ENCODE results near the gene LIMS2. TPM values are rescaled to one million over a fixed set of nuclear protein-coding genes. Genes with fewer than 3 reads are reported as not detected.

Gene LIMS2
- total and polyA plus RNA-seq, 2 experiments from 2014 or later = 1.6 to 3.5 TPM

DNA sequence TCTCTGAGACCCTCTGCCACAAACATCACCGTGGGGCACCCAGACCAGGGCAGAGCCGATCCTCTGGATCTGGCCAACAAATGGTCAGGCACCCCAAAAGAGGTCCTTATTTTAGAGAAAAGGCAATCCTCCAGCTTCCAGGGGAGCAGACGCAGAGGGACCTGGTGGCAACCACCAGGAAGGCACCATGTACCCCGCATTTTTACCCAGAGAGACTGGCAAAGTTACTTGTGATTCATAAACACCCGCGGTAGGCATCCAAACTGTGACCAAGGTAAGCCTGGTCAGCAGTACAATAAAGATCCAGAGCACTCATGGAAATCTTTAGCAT lies 10.5 kb downstream of the LIMS2 start:
- Histone ChIP-seq H3K9me2 (ENCODE audit: insufficient read depth) (no peaks in the 10 kb centered on the region), H3K79me2 (replicated peaks; ENCODE audit: insufficient read depth) (no peaks in the 10 kb centered on the region), H4K20me1 (replicated peaks; ENCODE audit: insufficient read depth) (no peaks in the 10 kb centered on the region), H3K27ac (ENCODE audit: low read depth) (no peak overlapping the region), H2AFZ (peak overlapping the region; percentile 95), H3K27me3 (ENCODE audit: insufficient read depth) (peaks cover 38% of the 10 kb centered on the region), H3K36me3 (ENCODE audit: insufficient read depth) (no peaks in the 10 kb centered on the region), H3K4me3 (peak overlapping the region; percentile 64; the same call in 1 of the 2 replicates), H3K4me2 (peak overlapping the region; percentile 83), H3F3A (replicated peaks; ENCODE audit: low read depth) (no peaks in the 10 kb centered on the region), H3K4me1 (ENCODE audit: insufficient read depth) (no peaks in the 10 kb centered on the region)
- Mint-ChIP-seq H3K27me3 (ENCODE audit: insufficient read depth, low read depth, poor library complexity) (peaks cover 27% of the 10 kb centered on the region), H3K36me3 (ENCODE audit: low read depth) (no peaks in the 10 kb centered on the region; the same call in 2 of the 3 replicates), H3K9me3 (no peaks in the 10 kb centered on the region; the same call in 2 of the 3 replicates), H3K27ac (no peak overlapping the region), H3K4me3 (peak overlapping the region; percentile 67; the same call in 2 of the 3 replicates), H3K4me1 (peaks cover 4% of the 10 kb centered on the region; the same call in 2 of the 3 replicates)
- no peak for ATAC-seq
- DNase-seq (ENCODE audit: low spot score) = no peak
- no peak for TF ChIP-seq EZH2phosphoT487 (IDR thresholded peaks at IDR 0.05; ENCODE audit: unreplicated experiment)
- TF ChIP-seq CREB1 (CRISPR knock-in tag; IDR thresholded peaks at IDR 0.05; ENCODE audit: low read depth) = no peak
- TF ChIP-seq EZH2 (IDR thresholded peaks at IDR 0.05; ENCODE audit: low read depth, unreplicated experiment) = no peak
- no peak for TF ChIP-seq ZNF462 (CRISPR knock-in tag; IDR thresholded peaks at IDR 0.05)
- TF ChIP-seq ZNF114 (CRISPR knock-in tag; IDR thresholded peaks at IDR 0.05) = no peak
- TF ChIP-seq ZNF331 (CRISPR knock-in tag; IDR thresholded peaks at IDR 0.05; ENCODE audit: low read depth) = no peak
- no peak for TF ChIP-seq JUNB (IDR thresholded peaks at IDR 0.05; ENCODE audit: unreplicated experiment)
- TF ChIP-seq STAT1 (IDR thresholded peaks at IDR 0.05; ENCODE audit: unreplicated experiment) = no peak
- TF ChIP-seq NANOG (IDR thresholded peaks at IDR 0.05; ENCODE audit: borderline replicate concordance) = no peak
- TF ChIP-seq, protein P1, sequence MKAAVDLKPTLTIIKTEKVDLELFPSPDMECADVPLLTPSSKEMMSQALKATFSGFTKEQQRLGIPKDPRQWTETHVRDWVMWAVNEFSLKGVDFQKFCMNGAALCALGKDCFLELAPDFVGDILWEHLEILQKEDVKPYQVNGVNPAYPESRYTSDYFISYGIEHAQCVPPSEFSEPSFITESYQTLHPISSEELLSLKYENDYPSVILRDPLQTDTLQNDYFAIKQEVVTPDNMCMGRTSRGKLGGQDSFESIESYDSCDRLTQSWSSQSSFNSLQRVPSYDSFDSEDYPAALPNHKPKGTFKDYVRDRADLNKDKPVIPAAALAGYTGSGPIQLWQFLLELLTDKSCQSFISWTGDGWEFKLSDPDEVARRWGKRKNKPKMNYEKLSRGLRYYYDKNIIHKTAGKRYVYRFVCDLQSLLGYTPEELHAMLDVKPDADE (IDR thresholded peaks at IDR 0.05) = no peak
- TF ChIP-seq, protein P2, sequence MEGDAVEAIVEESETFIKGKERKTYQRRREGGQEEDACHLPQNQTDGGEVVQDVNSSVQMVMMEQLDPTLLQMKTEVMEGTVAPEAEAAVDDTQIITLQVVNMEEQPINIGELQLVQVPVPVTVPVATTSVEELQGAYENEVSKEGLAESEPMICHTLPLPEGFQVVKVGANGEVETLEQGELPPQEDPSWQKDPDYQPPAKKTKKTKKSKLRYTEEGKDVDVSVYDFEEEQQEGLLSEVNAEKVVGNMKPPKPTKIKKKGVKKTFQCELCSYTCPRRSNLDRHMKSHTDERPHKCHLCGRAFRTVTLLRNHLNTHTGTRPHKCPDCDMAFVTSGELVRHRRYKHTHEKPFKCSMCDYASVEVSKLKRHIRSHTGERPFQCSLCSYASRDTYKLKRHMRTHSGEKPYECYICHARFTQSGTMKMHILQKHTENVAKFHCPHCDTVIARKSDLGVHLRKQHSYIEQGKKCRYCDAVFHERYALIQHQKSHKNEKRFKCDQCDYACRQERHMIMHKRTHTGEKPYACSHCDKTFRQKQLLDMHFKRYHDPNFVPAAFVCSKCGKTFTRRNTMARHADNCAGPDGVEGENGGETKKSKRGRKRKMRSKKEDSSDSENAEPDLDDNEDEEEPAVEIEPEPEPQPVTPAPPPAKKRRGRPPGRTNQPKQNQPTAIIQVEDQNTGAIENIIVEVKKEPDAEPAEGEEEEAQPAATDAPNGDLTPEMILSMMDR (conservative IDR thresholded peaks at IDR 0.05; ENCODE audit: low read depth in 2 of 2) = no peak
- TF ChIP-seq, protein P3, sequence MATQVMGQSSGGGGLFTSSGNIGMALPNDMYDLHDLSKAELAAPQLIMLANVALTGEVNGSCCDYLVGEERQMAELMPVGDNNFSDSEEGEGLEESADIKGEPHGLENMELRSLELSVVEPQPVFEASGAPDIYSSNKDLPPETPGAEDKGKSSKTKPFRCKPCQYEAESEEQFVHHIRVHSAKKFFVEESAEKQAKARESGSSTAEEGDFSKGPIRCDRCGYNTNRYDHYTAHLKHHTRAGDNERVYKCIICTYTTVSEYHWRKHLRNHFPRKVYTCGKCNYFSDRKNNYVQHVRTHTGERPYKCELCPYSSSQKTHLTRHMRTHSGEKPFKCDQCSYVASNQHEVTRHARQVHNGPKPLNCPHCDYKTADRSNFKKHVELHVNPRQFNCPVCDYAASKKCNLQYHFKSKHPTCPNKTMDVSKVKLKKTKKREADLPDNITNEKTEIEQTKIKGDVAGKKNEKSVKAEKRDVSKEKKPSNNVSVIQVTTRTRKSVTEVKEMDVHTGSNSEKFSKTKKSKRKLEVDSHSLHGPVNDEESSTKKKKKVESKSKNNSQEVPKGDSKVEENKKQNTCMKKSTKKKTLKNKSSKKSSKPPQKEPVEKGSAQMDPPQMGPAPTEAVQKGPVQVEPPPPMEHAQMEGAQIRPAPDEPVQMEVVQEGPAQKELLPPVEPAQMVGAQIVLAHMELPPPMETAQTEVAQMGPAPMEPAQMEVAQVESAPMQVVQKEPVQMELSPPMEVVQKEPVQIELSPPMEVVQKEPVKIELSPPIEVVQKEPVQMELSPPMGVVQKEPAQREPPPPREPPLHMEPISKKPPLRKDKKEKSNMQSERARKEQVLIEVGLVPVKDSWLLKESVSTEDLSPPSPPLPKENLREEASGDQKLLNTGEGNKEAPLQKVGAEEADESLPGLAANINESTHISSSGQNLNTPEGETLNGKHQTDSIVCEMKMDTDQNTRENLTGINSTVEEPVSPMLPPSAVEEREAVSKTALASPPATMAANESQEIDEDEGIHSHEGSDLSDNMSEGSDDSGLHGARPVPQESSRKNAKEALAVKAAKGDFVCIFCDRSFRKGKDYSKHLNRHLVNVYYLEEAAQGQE (IDR thresholded peaks at IDR 0.05; ENCODE audit: unreplicated experiment) = no peak
- TF ChIP-seq POLR2AphosphoS5 (IDR thresholded peaks at IDR 0.05; ENCODE audit: low read depth) = no peak
